Cardiac septum (tissue), 1 donor: ENCODE measurements around the gene ACTR2. TPM values are rescaled to one million over a fixed set of nuclear protein-coding genes. Genes with fewer than 3 reads are reported as not detected.

Experiments used
- total RNA-seq: library from RNA; stranded (reverse); fragmentation: NEBNext Ultra II Directional; extraction: Animal tissue kit (Norgen Biotek cat#: 25700); gene quantifications from one replicate; pipeline ENCODE4 v1.2.1, GENCODE V29; 2021
- donor health status: DM: no; HTN: no; CAD: no.

Gene ACTR2
- total RNA-seq, 1 donor from 2014 or later: 110 TPM

Other genes with a start within 250 kb of the ACTR2 start
- gene SLC1A4, start 238.4 kb upstream of the ACTR2 start, total RNA-seq: 22.2 TPM
- 21.6 TPM for gene CEP68, start 171.4 kb upstream of the ACTR2 start, total RNA-seq
- 106 TPM for gene RAB1A, start 97.7 kb upstream of the ACTR2 start, total RNA-seq
- 22.0 TPM for gene SPRED2, start 204.8 kb downstream of the ACTR2 start, total RNA-seq